Activated T-cell treated with anti-CD3 and anti-CD28 coated beads for 48 hours (primary cell): Measurements from ENCODE around the gene EGFLAM.

Experiments used
- DNase-seq: peaks from one replicate; pipeline ENCODE4 v3.0.0-alpha.2; 2020; ENCODE audit warnings: low read depth

The EGFLAM gene

DNA sequence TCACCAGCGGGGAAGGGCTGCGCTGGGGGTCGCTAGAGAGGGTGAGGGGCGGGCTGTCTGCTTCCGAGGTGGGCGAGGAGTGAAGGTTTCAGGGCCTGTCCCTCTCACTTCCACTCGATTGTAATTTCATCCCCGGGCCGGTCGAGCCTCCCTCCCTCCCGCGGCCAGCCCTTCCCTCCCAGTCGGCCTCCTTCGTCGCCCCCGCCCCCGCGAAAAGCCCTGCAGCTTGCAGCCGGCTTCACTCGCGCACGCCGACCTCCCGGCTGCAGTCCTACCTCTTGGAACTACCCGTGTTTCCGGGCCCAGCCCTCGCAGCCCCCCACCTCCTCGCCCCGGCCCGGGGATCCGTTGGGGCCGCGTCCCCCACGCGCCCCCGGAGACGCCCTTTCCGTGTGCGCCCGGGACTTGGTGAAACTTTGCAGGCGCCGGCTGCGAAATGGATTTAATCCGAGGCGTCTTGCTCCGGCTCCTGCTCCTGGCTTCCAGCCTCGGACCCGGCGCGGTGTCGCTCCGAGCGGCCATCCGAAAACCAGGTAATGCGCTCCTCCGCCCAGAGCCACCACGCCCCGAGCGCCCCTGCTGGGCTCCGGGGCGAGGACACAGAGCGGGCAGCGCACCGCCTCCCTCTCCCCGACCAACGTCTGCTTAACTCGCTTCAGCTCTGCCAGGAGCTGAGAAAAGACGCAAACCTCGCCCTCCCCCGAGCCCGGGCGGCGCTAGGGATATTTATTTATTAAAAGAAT is at the start of gene EGFLAM:
EGFLAM (plus strand) TSS at position 241 of the 743 bp plus-strand sequence; CDS start at position 437, 196 bp downstream.
- DNase-seq, result no peak

DNA sequence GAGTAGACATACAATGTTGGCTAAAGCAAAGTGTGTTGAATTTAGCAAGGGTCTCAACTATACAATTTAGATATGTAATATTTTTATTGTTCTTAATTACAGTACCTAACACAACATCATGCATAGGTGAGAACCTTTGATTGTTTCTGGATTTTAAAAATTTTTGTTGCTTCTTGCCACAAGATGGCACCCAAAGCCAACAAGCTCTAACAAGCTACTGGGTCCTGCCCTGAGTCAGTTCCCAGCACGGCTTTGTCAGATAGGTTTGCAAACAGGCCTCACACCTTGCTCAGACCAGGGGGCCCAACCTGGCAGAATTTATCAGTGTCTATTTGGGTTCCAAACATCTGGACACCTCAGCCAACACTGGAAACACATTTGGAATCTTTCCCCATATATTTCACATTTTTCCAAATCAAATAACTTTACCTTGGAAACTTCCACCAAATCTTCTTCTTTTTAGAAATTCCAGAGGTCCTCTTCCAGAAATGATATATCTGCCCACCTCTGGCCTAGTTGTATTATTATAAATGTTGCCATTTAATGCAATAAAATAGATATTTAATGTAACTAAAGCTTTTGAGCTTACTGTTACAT is 49.5 kb upstream of the EGFLAM start:
- no peak for DNase-seq

DNA sequence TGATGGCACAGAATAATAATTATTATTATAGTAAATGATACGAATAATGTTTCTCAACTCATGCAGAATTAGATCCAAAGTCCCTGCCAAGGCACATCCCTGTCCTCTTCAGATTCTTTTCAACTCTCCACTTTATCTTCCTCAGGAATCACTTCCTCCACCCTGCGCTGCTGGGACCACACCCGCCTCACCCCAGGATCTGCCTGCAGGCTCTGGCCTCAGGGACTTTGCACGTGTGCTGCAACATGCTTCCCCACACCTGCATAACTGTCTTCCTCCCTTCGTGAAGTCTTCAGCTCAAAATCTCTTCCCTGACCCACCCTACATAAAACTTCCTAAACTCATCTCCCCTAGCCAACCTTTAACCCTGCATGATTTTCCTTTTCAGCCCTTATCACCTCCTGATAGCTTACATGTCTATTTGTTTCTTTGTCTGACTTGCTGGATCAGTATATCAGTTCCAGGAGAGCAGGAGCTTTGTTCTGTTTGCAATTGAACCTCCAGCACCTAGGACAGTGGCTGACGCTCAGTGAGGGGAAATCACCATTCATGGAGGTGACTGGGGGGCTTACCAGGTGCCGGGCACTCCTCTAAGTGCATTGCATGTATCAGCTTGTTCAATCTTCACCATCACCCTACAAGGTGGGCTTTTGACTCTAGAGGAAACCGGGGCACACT is 47.5 kb upstream of the EGFLAM start:
- no peak for DNase-seq

DNA sequence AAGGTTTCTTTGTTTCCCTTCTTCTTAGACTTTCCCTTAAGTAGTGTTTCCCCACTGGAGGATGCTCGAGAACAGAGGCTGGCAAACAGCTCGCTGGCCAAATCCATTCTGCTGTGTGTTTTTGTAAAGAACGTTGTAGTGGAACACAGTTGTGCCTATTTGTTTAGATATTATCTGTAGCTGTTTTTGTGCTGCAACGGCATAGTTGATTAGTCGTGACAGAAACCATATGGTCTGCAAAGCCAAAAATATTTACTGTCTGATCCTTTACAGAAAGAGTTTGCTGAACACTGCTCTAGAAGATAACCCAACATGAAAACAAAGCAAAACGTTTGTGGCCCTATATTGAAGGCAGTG is 47.0 kb upstream of the EGFLAM start:
- DNase-seq, result no peak

DNA sequence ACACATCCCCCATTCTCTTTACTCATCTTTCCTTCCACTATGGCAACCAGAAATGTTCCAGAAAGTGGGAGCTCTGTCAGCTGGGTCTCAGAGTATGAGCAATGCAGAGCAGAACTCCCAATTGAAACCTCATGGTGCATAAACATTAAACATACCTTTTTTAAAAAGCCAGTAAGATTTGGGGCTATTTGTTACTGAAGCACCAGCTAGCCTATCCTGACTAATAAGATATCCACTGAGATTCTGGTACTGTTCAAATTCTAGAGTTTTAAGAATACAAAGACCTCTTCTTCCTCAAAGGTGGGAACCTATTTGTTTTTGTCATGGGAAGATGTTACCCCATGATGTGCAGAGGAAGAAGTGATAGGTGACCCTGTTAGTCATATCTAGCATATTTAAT is 46.1 kb upstream of the EGFLAM start:
- DNase-seq, result no peak

DNA sequence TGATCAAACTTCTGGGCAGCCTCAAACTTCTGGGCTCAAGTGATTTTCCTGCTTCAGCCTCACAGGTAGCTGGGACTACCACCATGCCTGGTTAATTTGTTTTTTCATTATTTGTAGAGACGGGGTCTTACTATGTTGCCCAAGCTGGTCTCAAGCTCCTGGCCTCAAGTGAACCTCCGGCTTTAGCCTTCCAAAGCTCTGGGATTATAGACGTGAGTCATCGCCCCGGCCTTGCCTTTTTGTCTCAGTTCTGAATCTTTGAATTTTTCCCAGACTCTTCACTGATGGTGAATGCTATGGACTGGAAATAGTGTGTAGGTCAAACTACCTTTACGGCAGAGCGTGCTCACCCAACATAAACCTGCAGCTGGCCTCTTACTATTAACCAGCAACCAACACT is 32.3 kb upstream of the EGFLAM start:
- no peak for DNase-seq

DNA sequence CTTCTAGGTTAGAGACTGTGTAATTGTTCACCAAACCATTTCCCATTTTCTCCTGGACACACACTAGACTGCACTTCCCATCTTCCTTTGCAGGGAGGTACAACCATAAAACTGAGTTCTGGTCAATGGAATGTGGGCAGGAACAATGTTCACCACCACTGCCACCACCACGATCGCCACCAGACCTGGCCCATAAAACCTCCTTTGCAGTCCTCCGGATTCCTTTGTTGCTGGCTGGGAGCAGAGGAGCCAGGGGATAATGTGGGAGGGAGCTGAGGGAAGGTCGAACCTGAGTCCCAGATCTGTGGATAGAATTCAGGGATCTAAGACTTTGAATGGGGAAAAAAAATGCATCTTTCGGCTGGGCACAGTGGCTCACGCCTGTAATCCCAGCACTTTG is 29.4 kb upstream of the EGFLAM start:
- no peak for DNase-seq

DNA sequence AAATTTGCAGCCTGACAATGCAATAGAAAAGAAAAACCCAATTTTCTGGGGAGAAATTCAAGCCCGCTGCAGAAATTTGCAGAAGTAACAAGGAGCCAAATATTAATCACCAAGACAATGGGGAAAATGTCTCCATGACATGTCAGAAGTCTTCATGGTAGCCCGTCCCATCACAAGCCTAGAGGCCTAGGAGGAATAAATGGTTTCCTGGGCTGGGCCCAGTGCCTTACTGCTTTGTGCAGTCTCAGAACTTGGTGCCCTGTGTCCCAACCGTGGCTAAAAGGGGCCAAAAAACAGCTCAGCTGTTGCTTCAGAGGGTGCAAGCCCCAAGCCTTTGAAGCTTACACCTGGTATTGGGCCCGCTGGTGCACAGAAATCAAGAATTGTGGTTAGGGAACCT is 23.6 kb upstream of the EGFLAM start:
- DNase-seq, result no peak

DNA sequence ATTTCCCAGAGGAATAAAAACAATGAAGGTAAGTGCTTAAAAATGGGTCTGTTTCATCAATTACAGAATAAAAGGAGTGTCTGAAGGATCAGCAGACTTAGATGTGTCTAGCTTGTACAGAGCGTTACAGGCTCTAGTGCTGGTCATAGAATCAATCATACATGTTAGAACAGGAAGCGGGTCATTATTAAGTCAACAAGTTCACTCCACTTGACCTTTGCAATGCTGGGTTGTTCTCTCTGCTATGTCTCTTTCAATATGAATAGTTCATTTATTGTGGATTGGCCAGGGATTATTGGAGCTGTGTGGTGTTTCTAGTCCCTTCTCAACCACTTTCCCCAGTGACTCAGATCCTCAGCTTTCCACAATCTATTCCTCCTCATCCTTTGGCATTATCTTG is 20.7 kb upstream of the EGFLAM start:
- no peak for DNase-seq

DNA sequence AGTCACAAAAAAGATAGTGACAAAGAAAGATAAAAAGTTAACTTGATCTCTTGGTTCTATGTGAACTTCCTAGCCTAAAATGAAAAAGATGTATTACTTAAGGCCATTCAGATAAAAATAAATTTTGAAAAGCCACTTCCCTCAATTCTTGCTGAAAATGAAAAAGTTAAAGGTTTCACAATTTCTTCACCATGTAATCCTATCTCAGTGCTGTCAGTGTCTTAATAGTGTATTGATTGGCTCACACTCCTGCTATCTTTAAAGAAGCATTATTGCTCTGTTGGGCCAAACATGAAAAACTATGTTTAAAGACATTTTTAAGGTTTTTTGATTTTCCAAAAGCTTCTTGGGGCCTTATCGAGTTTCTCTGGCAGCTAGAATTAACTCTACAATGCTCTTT is 18.1 kb upstream of the EGFLAM start:
- no peak for DNase-seq

DNA sequence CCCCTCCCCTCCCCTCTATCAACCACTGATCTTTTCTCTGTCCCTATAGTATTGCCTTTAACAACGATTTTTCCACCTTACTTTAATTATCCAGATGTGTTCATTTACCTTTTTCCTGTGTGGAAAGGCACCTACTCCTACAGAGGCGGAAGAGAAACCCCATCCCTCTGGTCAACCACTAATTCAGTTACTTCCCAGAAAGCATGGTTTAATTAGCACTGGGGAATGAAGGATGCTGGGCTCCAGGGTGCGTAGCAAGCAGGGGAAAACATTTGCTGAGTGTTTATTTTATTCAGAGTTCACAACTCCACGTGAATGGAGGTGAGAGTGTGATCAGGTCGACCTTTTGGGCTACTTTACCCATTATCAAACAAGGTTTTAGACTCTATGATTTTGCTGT is 16.7 kb upstream of the EGFLAM start:
- DNase-seq, result no peak

DNA sequence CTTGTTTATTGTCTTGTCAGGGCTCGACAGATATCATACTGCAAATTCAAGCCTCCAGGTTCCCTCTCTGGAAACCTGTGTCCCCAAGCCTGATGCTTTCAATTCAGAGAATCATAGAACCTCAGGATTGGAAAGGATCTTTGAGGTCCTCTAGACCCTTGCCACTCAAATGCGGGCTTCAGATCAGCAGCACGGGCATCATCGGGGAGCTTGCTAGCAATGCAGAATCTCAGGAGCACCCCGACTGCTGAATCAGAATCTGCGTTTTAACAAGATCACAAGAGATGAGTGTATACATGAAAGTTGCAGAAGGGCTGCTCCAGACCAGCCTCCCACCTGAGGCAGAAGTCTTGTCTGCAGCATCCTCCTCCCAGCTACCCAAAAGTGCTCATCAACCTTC is 13.1 kb upstream of the EGFLAM start:
- no peak for DNase-seq

DNA sequence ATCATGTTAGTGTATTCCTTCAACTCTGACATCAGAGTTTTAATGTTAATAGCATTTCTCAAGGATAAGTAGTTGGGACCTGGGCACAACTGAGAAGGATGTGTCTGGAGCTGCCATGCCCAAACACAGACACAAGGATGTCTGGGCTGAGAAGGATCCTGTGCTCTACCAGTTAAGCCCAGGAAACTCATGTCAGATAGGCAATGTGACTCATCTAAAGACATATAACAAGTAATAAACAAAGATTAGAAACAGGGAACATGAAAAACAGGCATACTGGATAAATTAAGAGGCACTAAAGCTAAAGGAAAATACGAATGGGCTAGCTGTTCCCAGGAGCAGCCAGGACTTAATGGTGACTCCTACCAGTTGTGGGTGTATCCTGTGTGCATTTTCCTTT is 9.1 kb upstream of the EGFLAM start:
- no peak for DNase-seq

DNA sequence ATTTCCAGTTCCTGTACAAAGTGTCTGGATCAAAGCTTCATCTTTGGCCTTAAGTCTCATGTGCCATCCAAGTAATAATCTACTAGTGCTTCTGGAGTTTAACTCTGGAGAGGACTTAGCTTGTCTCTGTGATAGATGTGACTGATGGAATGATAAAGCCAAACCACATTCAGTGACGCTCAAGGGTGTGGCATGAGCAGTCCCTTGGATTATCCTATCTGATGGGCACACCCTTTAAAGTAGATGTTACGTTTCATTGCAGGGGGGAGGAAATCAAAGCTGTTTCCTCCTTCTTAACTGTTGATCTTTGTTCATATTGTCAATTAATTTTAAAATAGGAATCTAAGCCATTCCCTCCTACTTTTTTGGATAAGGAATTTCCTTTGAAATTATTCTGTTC is 8.5 kb upstream of the EGFLAM start:
- DNase-seq, result no peak

DNA sequence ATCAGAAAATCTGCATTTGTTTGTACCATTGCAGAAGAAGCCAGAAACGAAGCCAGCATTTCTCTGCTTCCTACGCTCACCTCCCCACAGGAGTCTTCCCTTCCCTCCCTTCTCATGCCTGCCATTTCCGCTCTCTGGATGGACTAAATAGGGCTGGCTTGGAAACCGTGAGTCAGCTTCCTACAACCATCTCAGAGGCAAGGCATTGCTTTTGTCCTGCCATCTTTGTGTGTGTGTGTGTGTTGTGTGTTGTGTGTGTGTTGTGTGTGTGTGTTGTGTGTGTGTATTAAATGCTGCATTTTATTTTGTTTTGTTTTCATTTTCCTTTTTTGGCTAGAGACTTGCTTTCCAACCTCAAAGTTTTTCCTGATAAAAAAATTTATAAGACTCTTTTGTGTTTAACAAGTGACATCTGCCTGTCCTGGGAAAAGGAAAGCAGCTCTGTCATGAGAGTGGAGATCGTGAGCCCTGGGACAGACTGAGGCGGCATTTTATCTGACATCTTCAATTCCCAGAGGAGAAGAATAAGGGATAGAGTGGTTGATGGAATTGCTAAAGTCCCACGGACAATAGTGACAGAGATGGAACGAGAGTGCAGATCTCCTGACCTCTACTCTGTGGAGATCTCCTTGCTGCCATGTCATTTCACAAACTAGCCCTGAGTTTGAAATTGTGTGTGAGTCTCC is 7.5 kb upstream of the EGFLAM start:
- DNase-seq, result no peak

DNA sequence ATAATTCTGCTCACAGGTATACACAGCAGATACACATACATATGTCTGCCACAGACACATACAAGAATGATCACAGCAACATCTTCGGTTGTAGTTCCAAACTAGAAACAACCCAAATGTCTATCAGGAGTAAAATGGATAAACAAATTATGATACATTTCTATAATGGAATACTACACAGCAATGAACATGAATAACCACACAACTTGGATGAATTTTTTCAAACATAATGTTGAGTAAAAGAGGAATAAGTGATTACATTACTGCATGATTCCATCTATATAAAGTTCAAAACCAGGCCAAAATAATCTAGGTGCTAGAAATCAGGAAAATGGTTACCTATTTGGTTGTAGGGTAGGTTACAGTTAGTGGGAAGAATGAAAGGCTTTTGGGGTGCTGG is 4.6 kb upstream of the EGFLAM start:
- no peak for DNase-seq

DNA sequence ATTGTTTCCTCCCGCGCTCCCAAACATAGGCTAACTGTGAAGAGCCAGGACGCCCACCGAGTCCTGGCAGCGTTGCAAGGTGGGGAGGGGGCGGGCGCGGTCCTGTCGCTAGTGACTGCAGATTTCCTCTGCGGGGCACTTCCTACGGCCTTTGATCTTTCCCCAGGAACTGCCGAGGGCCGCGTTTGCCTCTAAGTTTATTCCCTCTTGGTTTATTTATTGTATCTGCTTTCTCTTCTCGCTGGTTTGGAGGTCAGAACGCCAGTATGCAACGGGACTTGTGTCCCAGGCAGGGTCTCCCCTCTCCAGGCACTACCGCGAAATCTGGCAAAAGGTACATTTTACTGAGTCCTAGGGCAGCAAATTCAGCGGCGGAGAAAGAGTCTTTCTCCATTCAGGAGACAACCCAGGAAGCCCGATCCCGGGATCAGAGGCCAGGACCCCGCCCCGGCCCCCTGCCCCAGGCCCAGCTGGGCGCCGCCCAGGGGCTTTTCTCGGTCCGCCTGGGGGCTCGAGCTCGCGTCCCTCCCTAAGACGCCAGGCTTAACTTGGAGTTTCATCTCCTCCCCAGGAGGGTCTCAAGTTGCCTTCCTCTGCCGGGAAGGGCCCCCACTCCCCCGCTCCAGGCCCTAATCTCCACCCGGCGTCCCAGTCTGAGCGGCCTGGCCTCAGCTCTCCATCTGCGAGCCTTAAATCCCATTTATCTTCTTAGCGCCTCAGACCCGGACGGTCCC is 884 bp upstream of the EGFLAM start:
- DNase-seq, result no peak

DNA sequence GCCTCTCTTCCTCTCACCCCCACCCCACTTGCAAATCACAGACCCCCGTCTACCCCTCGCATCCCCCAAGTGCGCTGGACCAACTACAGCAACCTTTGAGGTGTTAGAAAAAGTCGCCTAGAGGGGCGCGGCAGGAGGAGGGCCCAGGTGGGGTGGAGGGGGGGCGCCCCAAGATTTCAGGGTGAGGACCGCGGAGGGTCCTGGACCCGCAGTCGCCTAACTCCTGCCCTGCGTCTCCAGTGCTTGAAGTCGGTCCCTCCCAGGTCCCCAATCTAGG is 379 bp upstream of the EGFLAM start:
- DNase-seq, result no peak

DNA sequence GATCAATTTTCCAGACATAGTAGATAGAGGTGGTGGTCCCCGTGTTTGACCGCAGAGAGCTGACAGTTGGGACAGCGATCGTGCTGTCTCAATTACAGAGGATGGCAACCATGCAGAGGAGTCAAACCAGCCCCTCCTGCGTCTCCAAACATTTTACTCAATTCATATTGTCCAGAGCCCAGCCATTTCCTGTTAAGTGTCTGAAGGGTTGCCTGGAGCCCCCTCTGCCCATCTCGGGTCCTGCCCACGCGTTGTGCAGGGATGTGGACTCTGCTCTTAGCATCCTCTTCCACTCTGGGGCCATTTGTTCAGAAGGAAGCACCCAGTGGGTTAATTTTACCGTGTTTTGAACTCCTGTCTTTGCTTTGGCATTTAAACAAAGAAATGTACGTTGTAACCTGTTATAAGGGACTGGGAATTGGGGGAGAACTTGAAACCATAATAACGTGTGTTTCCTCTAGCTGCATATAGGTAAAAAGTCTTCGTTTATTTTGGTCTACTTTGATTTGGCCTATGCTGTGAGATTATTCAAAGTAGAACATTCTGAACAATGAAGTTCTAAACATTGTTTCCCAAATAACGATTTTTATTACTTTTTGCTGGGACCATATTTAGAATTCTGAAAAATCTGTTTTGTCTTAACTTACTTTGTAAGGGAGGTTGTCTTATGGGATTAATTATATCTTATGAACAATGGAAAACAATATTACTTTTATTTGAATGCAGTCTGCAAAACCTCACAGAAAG is 876 bp downstream of the EGFLAM start:
- DNase-seq, result no peak

DNA sequence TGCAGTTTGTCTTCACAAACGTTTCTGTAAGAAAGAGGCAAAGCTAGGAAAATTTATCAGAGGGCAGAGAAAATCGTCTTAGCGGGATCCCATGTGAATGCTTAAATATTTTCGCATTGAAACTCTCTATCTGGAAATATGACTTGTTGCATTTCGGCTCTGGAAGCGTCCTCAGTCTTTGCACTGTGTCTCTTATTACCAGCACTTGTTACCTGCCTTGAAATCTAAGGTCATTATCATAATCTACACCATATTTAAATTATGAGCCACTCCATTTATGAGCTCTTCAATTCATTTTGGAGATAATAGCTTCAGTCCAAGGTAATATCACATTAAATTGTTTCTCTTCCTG is 1.4 kb downstream of the EGFLAM start:
- DNase-seq, result no peak

DNA sequence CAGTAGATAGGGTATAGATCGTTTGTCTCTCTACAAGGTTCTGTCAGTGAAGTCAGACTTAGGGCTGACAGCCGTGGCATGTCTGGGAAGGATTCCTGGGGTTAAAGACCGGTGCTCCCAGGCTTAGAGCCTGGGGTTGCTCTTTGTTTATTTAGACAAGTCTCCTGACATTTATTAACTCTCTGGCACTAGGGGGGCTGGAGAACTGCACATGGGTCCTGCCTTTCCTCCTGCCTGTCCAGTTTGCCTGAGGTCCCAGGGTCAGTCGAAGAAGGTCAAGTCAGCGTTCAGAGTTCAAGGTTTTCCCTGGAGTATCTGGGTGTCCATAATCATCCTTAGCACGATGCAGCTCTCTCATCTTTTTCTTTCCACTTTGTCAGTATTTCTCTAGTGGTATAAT is 5.6 kb downstream of the EGFLAM start:
- DNase-seq, result no peak
